GM12878 (cell line): ENCODE data around the gene BMAL1. TPM values are rescaled to one million over a fixed set of nuclear protein-coding genes. Genes with fewer than 3 reads are reported as not detected.
A peak's percentile ranks its signal among the peaks of the same experiment; 100 is the strongest.

Source experiments
- CBFB ChIP-seq: IDR thresholded peaks from 2 replicates; pipeline ENCODE4 v1.6.1; 2016; ENCODE audit warnings: antibody characterized with exemption, low read depth
- CBX5 ChIP-seq: sonication (generic); IDR thresholded peaks from 2 replicates; pipeline ENCODE4 v1.6.1; 2016; ENCODE audit warnings: low read depth, moderate library complexity, mild to moderate bottlenecking, inconsistent platforms
- IKZF1 ChIP-seq: fragments of 450-650 bp; conservative IDR thresholded peaks from 2 replicates; pipeline ENCODE4 v1.6.1; 2017; ENCODE audit warnings: antibody characterized with exemption, mild to moderate bottlenecking
- MYC ChIP-seq: IDR thresholded peaks from 2 replicates; pipeline ENCODE4 v1.6.1; 2011; ENCODE audit warnings: mild to moderate bottlenecking, low read length, moderate library complexity, inconsistent platforms; ENCODE audit not compliant: insufficient read depth, insufficient replicate concordance, insufficient read length, severe bottlenecking
- NR2F1 ChIP-seq: fragments of 450-650 bp; conservative IDR thresholded peaks from 2 replicates; pipeline ENCODE4 v1.6.1; 2017; ENCODE audit warnings: mild to moderate bottlenecking
- RCOR1 ChIP-seq: conservative IDR thresholded peaks from 2 replicates; pipeline ENCODE4 v1.6.1; 2012; ENCODE audit warnings: low read depth, low read length, improper control_type of control experiment
- SIX5 ChIP-seq: IDR thresholded peaks from 2 replicates; pipeline ENCODE4 v1.6.1; 2011; ENCODE audit warnings: mild to moderate bottlenecking, low read depth, low read length, moderate library complexity; ENCODE audit not compliant: severe bottlenecking
- TAF1 ChIP-seq: IDR thresholded peaks from 2 replicates; pipeline ENCODE4 v1.6.1; 2011; ENCODE audit warnings: mild to moderate bottlenecking, low read depth, low read length, borderline replicate concordance
- TARDBP ChIP-seq: IDR thresholded peaks from 2 replicates; pipeline ENCODE4 v1.6.1; 2016; ENCODE audit warnings: borderline replicate concordance
- YY1 ChIP-seq: IDR thresholded peaks from 2 replicates; pipeline ENCODE4 v1.6.1; 2011; ENCODE audit warnings: low read depth, mild to moderate bottlenecking, low read length
- ZBED1 ChIP-seq: IDR thresholded peaks from 2 replicates; pipeline ENCODE4 v1.6.1; 2016; ENCODE audit warnings: borderline replicate concordance
- ZNF217 ChIP-seq: fragments of 450-650 bp; IDR thresholded peaks from 2 replicates; pipeline ENCODE4 v1.6.1; 2017; ENCODE audit warnings: antibody characterized with exemption, mild to moderate bottlenecking
- ZNF622 ChIP-seq: fragments of 450-650 bp; IDR thresholded peaks from 2 replicates; pipeline ENCODE4 v1.6.1; 2017; ENCODE audit warnings: mild to moderate bottlenecking, inconsistent platforms
- polyA plus RNA-seq, 11 experiments: library from polyadenylated mRNA; depleted of rRNA in 4 of 11; unstranded in 6 of 11; stranded (reverse) in 5 of 11; fragments of >200 nt; fragmentation: Nextera tagmentation in 4 of 11; fragmentation: Illumina TruSeq in 1 of 11; extraction: Ambion mirVana in 4 of 11; extraction: Trizol in 1 of 11; gene quantifications; 1 replicate in 1 of 11; 2 replicates in 10 of 11; pipeline versions ENCODE4 v1.2.1 to v1.2.3, GENCODE V29; 2011 to 2016; ENCODE audit warnings: inconsistent platforms in 2 of 11, missing spikeins in 2 of 11, low read depth in 1 of 11
- total RNA-seq, 4 experiments: library from RNA; depleted of rRNA in 3 of 4; stranded (reverse); fragments of >200 nt in 3 of 4; fragmentation: Illumina TruSeq in 1 of 4; extraction: Trizol in 1 of 4; gene quantifications; 2 replicates each; pipeline versions ENCODE4 v1.2.1 to v1.2.3, GENCODE V29; 2013 to 2021
- TF ChIP-seq, protein P1 (sequence below): fragments of 450-650 bp; IDR thresholded peaks from 2 replicates; pipeline ENCODE4 v1.6.1; 2017; ENCODE audit warnings: mild to moderate bottlenecking, moderate library complexity
- TF ChIP-seq, protein P2 (sequence below): fragments of 450-650 bp; IDR thresholded peaks from 2 replicates; pipeline ENCODE4 v1.6.1; 2017; ENCODE audit warnings: mild to moderate bottlenecking, moderate library complexity
- TF ChIP-seq, protein P3 (sequence below): fragments of 450-650 bp; IDR thresholded peaks from 2 replicates; pipeline ENCODE4 v1.6.1; 2016; ENCODE audit warnings: mild to moderate bottlenecking
- TF ChIP-seq, protein P4 (sequence below): fragments of 450-650 bp; IDR thresholded peaks from 2 replicates; pipeline ENCODE4 v1.6.1; 2017; ENCODE audit warnings: antibody characterized with exemption, mild to moderate bottlenecking, moderate library complexity
- TF ChIP-seq, protein P5 (sequence below): fragments of 450-650 bp; IDR thresholded peaks from 2 replicates; pipeline ENCODE4 v1.6.1; 2017; ENCODE audit warnings: borderline replicate concordance

BMAL1 gene
- total and polyA plus RNA-seq, 10 of the 15 experiments (the other 5 are each of a cell fraction or from before 2014, with no cell fraction given): 3.5 to 40.6 (median 13.6) TPM

DNA sequence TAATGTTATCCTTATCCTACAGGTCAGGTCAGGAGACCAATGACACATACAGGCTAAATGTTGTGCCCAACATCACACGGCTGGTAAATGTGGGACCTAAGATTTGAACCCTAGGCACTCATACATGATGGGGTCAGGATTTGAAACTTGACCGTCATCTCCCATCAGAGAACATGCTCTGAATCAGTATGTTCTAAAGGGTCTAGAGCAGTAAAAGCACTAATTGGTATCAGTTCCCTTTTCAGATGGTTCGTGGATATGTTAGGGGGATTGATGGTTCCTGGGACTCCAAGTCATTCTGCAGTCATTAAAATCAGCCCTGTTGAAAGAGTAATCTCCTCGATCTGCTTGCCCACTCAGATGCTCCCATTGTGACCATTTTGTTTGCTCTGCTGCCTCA lies 65.5 kb downstream of the BMAL1 start (continued):
- TF ChIP-seq, protein P1, sequence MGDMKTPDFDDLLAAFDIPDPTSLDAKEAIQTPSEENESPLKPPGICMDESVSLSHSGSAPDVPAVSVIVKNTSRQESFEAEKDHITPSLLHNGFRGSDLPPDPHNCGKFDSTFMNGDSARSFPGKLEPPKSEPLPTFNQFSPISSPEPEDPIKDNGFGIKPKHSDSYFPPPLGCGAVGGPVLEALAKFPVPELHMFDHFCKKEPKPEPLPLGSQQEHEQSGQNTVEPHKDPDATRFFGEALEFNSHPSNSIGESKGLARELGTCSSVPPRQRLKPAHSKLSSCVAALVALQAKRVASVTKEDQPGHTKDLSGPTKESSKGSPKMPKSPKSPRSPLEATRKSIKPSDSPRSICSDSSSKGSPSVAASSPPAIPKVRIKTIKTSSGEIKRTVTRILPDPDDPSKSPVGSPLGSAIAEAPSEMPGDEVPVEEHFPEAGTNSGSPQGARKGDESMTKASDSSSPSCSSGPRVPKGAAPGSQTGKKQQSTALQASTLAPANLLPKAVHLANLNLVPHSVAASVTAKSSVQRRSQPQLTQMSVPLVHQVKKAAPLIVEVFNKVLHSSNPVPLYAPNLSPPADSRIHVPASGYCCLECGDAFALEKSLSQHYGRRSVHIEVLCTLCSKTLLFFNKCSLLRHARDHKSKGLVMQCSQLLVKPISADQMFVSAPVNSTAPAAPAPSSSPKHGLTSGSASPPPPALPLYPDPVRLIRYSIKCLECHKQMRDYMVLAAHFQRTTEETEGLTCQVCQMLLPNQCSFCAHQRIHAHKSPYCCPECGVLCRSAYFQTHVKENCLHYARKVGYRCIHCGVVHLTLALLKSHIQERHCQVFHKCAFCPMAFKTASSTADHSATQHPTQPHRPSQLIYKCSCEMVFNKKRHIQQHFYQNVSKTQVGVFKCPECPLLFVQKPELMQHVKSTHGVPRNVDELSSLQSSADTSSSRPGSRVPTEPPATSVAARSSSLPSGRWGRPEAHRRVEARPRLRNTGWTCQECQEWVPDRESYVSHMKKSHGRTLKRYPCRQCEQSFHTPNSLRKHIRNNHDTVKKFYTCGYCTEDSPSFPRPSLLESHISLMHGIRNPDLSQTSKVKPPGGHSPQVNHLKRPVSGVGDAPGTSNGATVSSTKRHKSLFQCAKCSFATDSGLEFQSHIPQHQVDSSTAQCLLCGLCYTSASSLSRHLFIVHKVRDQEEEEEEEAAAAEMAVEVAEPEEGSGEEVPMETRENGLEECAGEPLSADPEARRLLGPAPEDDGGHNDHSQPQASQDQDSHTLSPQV: no peak
- no peak for TF ChIP-seq TARDBP
- peak; percentile 69 for TF ChIP-seq IKZF1
- no peak for TF ChIP-seq ZBED1
- TF ChIP-seq, protein P2, sequence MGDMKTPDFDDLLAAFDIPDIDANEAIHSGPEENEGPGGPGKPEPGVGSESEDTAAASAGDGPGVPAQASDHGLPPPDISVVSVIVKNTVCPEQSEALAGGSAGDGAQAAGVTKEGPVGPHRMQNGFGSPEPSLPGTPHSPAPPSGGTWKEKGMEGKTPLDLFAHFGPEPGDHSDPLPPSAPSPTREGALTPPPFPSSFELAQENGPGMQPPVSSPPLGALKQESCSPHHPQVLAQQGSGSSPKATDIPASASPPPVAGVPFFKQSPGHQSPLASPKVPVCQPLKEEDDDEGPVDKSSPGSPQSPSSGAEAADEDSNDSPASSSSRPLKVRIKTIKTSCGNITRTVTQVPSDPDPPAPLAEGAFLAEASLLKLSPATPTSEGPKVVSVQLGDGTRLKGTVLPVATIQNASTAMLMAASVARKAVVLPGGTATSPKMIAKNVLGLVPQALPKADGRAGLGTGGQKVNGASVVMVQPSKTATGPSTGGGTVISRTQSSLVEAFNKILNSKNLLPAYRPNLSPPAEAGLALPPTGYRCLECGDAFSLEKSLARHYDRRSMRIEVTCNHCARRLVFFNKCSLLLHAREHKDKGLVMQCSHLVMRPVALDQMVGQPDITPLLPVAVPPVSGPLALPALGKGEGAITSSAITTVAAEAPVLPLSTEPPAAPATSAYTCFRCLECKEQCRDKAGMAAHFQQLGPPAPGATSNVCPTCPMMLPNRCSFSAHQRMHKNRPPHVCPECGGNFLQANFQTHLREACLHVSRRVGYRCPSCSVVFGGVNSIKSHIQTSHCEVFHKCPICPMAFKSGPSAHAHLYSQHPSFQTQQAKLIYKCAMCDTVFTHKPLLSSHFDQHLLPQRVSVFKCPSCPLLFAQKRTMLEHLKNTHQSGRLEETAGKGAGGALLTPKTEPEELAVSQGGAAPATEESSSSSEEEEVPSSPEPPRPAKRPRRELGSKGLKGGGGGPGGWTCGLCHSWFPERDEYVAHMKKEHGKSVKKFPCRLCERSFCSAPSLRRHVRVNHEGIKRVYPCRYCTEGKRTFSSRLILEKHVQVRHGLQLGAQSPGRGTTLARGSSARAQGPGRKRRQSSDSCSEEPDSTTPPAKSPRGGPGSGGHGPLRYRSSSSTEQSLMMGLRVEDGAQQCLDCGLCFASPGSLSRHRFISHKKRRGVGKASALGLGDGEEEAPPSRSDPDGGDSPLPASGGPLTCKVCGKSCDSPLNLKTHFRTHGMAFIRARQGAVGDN: peak; percentile 52; the same call in 1 of the 2 replicates
- no peak for TF ChIP-seq MYC
- TF ChIP-seq NR2F1: peak; percentile 68; the same call in 1 of the 2 replicates
- TF ChIP-seq CBFB: no peak
- no peak for TF ChIP-seq CBX5
- TF ChIP-seq, protein P3, sequence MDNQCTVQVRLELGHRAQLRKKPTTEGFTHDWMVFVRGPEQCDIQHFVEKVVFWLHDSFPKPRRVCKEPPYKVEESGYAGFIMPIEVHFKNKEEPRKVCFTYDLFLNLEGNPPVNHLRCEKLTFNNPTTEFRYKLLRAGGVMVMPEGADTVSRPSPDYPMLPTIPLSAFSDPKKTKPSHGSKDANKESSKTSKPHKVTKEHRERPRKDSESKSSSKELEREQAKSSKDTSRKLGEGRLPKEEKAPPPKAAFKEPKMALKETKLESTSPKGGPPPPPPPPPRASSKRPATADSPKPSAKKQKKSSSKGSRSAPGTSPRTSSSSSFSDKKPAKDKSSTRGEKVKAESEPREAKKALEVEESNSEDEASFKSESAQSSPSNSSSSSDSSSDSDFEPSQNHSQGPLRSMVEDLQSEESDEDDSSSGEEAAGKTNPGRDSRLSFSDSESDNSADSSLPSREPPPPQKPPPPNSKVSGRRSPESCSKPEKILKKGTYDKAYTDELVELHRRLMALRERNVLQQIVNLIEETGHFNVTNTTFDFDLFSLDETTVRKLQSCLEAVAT: no peak
- TF ChIP-seq, protein P4, sequence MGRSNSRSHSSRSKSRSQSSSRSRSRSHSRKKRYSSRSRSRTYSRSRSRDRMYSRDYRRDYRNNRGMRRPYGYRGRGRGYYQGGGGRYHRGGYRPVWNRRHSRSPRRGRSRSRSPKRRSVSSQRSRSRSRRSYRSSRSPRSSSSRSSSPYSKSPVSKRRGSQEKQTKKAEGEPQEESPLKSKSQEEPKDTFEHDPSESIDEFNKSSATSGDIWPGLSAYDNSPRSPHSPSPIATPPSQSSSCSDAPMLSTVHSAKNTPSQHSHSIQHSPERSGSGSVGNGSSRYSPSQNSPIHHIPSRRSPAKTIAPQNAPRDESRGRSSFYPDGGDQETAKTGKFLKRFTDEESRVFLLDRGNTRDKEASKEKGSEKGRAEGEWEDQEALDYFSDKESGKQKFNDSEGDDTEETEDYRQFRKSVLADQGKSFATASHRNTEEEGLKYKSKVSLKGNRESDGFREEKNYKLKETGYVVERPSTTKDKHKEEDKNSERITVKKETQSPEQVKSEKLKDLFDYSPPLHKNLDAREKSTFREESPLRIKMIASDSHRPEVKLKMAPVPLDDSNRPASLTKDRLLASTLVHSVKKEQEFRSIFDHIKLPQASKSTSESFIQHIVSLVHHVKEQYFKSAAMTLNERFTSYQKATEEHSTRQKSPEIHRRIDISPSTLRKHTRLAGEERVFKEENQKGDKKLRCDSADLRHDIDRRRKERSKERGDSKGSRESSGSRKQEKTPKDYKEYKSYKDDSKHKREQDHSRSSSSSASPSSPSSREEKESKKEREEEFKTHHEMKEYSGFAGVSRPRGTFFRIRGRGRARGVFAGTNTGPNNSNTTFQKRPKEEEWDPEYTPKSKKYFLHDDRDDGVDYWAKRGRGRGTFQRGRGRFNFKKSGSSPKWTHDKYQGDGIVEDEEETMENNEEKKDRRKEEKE: no peak
- TF ChIP-seq TAF1: no peak
- TF ChIP-seq ZNF622: no peak
- no peak for TF ChIP-seq SIX5
- TF ChIP-seq, protein P5, sequence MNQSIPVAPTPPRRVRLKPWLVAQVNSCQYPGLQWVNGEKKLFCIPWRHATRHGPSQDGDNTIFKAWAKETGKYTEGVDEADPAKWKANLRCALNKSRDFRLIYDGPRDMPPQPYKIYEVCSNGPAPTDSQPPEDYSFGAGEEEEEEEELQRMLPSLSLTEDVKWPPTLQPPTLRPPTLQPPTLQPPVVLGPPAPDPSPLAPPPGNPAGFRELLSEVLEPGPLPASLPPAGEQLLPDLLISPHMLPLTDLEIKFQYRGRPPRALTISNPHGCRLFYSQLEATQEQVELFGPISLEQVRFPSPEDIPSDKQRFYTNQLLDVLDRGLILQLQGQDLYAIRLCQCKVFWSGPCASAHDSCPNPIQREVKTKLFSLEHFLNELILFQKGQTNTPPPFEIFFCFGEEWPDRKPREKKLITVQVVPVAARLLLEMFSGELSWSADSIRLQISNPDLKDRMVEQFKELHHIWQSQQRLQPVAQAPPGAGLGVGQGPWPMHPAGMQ: no peak
- no peak for TF ChIP-seq RCOR1
- TF ChIP-seq ZNF217: no peak
- TF ChIP-seq YY1: no peak
